GM21529 (cell line): ENCODE measurements around the gene ZNF385D.
"Not testable (repeated sequence)": the region's sequence is repeated elsewhere in the genome, so short reads cannot be mapped to it uniquely, and the experiment has no call there.

ENCODE experiments used
- ATAC-seq: cut with Tn5 transposase; IDR thresholded peaks from one replicate; pipeline ENCODE4 v1.9.1; 2021; ENCODE audit not compliant: unreplicated experiment

ZNF385D gene

GRCh38 chr3:21393683-21394311 lies 357.2 kb downstream of the ZNF385D start:
- no peak for ATAC-seq

- no peak for ATAC-seq
Observed at GRCh38 chr3:21392526-21392925, 358.5 kb downstream of the ZNF385D start.

GRCh38 chr3:21390856-21391255 lies 360.2 kb downstream of the ZNF385D start:
- ATAC-seq = no peak

- no peak for ATAC-seq
Observed at GRCh38 chr3:21390136-21390535, 360.9 kb downstream of the ZNF385D start.

GRCh38 chr3:21387142-21387826 lies 363.7 kb downstream of the ZNF385D start:
- not testable (repeated sequence) for ATAC-seq

- ATAC-seq = not testable (repeated sequence)
Observed at GRCh38 chr3:21378036-21378435, 373.0 kb downstream of the ZNF385D start.

- ATAC-seq = no peak
Observed at GRCh38 chr3:21377071-21377769, 373.8 kb downstream of the ZNF385D start.

GRCh38 chr3:21372316-21372715 lies 378.7 kb downstream of the ZNF385D start:
- no peak for ATAC-seq
